Stimulated activated CD8-positive, alpha-beta memory T cell treated with anti-CD3 and anti-CD28 coated beads, Interleukin-12 subunit alpha, Interleukin-12 subunit beta, amount 100 ng/mL, for 24 hours (primary cell): Measurements from ENCODE around the gene TET3.

Experiments used
- DNase-seq: peaks from one replicate; pipeline ENCODE4 v3.0.0-alpha.2; 2020; ENCODE audit errors: extremely low read depth

The TET3 gene

GRCh38 chr2:73964223-73964622 lies 20.5 kb upstream of the TET3 start:
- DNase-seq, result no peak

- no peak for DNase-seq
Observed at GRCh38 chr2:73965053-73965452, 19.7 kb upstream of the TET3 start.

GRCh38 chr2:73968357-73968937 lies 16.3 kb upstream of the TET3 start:
- no peak for DNase-seq

DNA sequence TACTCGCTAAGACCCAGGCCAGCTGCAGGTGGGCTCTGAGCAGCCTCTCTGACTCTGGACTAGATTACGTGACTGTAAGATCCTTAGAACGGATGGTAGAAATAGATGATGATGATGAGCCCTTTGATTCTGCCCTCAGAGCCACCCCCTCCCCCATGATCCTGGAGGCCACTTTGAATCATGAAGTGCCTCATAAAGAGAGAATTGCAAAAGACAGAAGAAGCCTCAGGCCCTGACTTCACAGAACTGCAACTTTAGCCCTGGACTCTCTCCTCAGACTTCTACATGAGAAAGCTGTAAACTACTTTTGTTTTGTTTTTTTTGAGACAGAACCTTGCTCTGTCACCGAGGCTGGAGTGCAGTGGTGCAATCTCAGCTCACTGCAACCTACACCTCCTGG lies 15.4 kb upstream of the TET3 start:
- DNase-seq, result no peak

DNA sequence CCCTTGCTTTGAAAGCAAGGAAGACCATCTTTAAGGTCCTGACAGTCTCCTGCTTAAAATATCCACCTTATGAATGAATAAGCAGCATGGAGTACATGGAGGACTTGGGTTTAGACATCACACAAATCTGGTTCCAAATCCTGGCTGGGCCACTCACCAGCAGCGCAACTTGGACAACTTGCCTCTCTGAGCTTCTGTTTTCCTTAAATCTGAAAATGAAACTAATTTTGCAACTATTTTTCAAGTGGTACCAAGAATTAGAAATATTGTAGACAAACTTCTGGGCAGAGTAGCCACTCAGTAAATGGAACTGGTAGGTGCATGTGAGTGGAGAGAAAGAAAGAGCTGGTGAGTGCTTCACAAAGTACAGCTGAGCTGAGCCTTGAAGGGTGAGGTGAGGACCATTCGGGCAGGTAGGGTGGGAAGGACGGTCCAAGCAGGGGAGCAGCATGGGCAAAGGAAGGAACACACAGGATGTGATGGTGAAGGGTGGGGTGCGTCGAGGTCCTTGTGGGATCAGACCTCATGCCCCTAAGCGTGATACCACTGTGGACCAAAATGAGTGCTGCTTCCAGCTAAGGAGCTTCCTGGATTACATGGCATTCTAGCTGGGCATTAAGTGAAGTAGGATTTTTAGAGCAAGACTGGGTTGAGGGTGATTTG lies 14.4 kb upstream of the TET3 start:
- no peak for DNase-seq

DNA sequence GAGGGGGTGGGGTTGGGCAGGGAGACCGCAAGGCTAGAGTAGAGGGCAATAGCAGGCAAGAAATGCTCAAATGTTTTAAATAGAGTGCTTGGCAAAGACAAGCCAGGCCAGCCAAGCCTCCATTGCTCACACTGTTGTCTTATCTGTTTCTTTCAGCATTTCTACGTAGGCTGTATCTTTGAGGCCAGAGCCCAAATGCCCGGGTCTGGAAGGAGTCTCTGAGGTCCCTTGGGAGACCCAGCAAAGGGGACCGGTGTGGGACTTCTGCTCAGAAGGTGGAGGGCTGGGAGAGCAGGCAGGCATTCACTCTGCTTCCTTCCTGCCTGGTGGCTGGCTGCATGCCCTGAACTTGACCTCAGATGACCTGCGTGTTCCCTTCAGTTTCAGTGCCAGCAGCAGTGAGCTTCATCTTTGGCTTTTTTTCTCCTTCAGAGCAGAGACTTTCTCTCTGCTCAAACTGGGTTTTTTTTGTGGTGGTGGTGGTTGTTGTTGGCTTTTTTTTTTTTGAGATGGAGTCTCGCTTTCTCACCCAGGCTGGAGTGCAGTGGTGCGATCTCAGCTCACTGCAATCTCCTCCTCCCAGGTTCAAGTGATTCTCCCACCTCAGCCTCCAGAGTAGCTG lies 13.7 kb upstream of the TET3 start:
- DNase-seq, result no peak

- no peak for DNase-seq
Observed at GRCh38 chr2:73971722-73972121, 13.0 kb upstream of the TET3 start.

- DNase-seq, result no peak
Observed at GRCh38 chr2:73972846-73973245, 11.9 kb upstream of the TET3 start.

DNA sequence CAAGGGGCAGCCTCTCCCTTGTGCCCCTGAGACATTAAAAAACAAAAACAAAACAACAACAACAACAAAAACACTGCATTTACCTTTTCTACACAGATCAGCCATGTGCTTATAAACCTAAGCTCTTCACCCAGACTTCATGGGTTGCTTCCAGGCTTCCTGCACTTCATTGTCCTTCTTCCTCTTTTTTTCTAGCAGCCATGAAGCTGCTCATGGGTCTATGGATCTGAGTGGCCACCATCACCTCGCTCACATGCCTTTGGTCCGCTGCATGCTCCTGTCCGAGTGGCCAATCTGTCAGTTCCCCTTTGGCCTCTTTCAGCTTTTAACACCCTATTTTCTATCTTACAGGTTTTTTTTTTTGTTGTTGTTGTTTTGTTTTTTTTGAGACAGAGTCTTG lies 9.0 kb upstream of the TET3 start:
- DNase-seq, result no peak

GRCh38 chr2:73976803-73977202 lies 7.9 kb upstream of the TET3 start:
- DNase-seq, result no peak

DNA sequence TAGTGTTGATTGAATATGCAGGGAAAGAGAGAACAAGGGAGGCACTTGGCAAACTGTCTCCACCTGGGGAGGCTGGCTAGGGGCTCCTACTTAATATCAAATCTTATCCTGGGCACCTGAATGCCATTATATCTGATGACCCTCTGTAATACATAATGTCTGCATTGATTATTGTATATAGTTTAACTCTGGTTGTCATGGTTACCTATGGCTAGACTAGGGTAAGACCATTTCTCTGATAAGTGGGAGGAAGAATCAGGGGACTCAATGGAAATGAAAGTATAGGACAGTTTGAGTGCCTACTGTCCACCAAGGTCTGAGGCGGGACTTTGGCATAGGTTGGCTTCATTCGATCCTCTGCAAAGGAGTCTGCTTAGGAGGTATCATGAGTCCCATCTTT lies 7.2 kb upstream of the TET3 start:
- no peak for DNase-seq

- DNase-seq, result no peak
Observed at GRCh38 chr2:73979021-73979420, 5.7 kb upstream of the TET3 start.

- no peak for DNase-seq
Observed at GRCh38 chr2:73979686-73980085, 5.0 kb upstream of the TET3 start.

- no peak for DNase-seq
Observed at GRCh38 chr2:73980566-73980965, 4.1 kb upstream of the TET3 start.

- no peak for DNase-seq
Observed at GRCh38 chr2:73981081-73982001, 3.4 kb upstream of the TET3 start.

- no peak for DNase-seq
Observed at GRCh38 chr2:73982140-73982617, 2.5 kb upstream of the TET3 start.

DNA sequence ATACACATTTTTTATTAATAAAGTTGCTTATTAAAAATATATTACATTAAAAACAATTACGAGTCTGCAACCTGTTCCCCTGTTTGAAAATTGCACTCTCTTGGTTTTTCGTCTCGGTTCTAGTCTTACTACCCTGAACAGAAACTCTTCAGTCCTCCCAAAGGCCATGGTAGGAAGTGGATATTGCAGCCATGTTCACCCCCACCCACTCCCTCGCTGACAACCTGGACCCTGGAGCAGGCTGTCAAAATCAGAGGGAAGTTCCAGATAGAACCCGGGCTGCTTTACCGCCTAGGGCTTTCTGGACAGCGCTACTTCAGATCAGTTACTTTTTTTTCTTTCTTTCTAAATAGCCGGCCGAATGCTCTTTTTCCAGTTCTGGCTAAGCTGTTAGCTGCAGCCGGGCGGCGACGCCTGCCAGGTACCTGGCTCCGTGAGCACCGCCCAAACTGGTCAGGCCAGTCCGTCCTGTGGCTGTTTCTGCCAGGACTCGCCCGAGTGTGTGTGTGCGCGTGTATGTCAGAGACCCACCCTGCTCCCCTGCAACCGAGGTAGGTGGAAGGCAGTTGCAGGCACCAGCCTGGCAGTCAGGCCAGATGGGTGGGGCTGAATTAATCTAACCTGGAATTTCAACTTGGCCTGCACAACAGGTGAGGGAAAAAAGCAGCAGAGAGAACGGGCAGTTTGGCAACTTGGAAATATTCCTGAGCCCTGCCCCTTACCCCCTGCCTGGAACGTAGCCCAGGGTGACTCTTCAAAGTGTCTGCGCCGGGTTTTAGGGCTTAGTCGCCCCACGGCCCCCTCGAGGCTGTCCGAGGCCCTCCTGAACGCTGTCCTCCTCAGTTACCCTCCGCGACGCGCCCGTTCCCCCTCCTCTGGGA lies 1.1 kb upstream of the TET3 start:
- no peak for DNase-seq

GRCh38 chr2:73984922-73985307 lies 205 bp downstream of the TET3 start:
- DNase-seq, result no peak

DNA sequence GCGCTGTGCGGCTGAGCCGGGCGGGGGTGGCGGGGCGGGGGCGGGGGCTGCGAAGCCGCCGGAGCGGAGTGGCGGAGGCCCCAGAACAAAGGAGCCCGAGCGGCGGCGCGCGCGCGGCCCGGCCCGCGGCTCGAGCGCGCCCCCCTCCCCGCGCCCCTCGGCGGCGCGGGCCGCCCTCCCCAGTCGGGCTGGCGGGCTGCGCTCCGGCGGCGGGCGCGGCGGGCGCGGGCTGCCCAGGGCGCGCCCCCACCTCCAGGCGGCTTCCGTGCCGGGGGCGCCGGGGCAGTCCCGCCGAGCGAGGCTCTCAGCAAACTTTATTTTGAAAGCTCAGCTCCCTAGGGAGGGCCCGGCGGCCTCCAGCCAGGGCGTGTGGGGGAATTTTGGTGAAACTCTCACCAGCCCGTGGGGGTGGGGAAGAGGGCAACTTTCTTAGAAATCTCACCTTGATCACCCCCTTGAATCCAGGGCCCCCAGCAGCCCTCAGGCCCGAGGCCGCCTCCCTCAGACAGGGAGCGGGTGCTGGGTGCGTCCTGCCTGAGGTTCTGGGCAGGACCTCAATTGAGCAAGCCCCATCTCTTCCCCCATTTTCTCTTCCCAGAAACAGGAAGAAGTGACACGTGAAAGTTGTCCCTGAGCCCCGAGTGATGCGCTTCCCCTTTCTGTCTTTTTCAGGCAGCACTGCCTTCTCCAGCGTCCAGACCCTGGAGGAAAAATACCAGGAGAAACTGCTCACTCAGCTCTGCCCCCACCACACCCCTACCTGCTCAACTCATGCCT lies 786 bp downstream of the TET3 start:
- no peak for DNase-seq

DNA sequence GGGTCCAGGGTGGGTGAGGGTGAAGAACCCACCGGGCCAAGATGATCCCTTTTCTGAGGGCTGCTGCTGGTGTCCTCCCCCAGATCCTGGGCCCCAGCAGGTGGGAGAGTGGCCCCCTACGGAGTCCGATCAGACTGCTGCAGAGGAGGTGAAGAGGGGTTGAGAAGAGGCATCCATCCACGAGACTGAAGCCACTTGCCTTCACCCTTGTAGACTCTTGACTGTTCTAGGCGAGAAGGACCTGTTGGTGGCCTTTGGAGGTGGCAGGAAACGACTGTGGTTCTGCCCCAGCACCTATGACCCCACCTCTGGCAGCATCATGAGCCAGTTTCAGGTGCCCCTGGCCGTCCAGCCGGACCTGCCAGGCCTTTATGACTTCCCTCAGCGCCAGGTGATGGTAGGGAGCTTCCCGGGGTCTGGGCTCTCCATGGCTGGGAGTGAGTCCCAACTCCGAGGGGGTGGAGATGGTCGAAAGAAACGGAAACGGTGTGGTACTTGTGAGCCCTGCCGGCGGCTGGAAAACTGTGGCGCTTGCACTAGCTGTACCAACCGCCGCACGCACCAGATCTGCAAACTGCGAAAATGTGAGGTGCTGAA lies 1.5 kb downstream of the TET3 start:
- DNase-seq, result no peak
